Upper lobe of right lung (tissue), 1 donor: ENCODE results near the gene LRRC19. TPM values are rescaled to one million over a fixed set of nuclear protein-coding genes. Genes with fewer than 3 reads are reported as not detected.

ENCODE experiments used
- ATAC-seq: fragments of 200-7000 bp; cut with Tn5 transposase; one replicate; pipeline ENCODE4 v1.9.1; 2020; ENCODE audit warnings: mild to moderate bottlenecking, moderate library complexity
- DNase-seq: peaks from one replicate; pipeline ENCODE4 v3.0.0-alpha.2; 2020
- H3K27ac ChIP-seq: fragments of 200-600 bp; one replicate; pipeline ENCODE4 v1.8.0; 2022
- H3K27me3 ChIP-seq: fragments of 200-600 bp; one replicate; pipeline ENCODE4 v1.8.0; 2022; ENCODE audit warnings: mild to moderate bottlenecking
- H3K36me3 ChIP-seq: fragments of 200-600 bp; one replicate; pipeline ENCODE4 v1.8.0; 2022
- H3K4me1 ChIP-seq: fragments of 200-600 bp; one replicate; pipeline ENCODE4 v1.8.0; 2022
- H3K4me3 ChIP-seq: fragments of 200-600 bp; one replicate; pipeline ENCODE4 v1.8.0; 2022; ENCODE audit warnings: mild to moderate bottlenecking
- H3K9me3 ChIP-seq: fragments of 200-600 bp; one replicate; pipeline ENCODE4 v1.8.0; 2022
- CTCF ChIP-seq: fragments of 200-600 bp; IDR thresholded peaks from one replicate; pipeline ENCODE4 v1.8.0; 2022; ENCODE audit warnings: antibody characterized with exemption
- intact Hi-C: fragments of 100-400 bp; cut with DNase I; formaldehyde crosslinking; loops from one replicate; pipeline ENCODE4 v1.11.0; 2022
- total RNA-seq: library from RNA; stranded (reverse); fragmentation: NEBNext Ultra II Directional; extraction: Animal tissue kit (Norgen Biotek cat#: 25700); gene quantifications from one replicate; pipeline ENCODE4 v1.2.1, GENCODE V29; 2021
- donor health status: DM: no; HTN: yes; CAD: no; lungs with severe emphysema.

Gene LRRC19
- total RNA-seq, 1 donor from 2014 or later = 0.64 TPM

GRCh38 chr9:26975728-26976707 is 29.5 kb downstream of the LRRC19 start:
- intact Hi-C loops = no loop called here
- peak; percentile 64 for ATAC-seq
- Histone ChIP-seq H3K36me3 (peaks cover 9% of the 10 kb centered on the region), H3K4me1 (no peaks in the 10 kb centered on the region), H3K4me3 (no peak overlapping the region), H3K27ac (no peak overlapping the region), H3K9me3 (no peaks in the 10 kb centered on the region), H3K27me3 (no peaks in the 10 kb centered on the region)
- DNase-seq = no peak
- peak; percentile 53 for TF ChIP-seq CTCF

- DNase-seq = no peak
- Histone ChIP-seq H3K4me3 (no peak overlapping the region), H3K36me3 (peaks cover 8% of the 10 kb centered on the region), H3K27me3 (no peaks in the 10 kb centered on the region), H3K4me1 (no peaks in the 10 kb centered on the region), H3K27ac (no peak overlapping the region), H3K9me3 (no peaks in the 10 kb centered on the region)
- TF ChIP-seq CTCF = no peak
- ATAC-seq = no peak
- intact Hi-C loops = no loop called here
Measured at GRCh38 chr9:26974927-26975326, 30.5 kb downstream of the LRRC19 start.

GRCh38 chr9:26973989-26974388 is 31.5 kb downstream of the LRRC19 start:
- no peak for TF ChIP-seq CTCF
- no peaks in the 10 kb centered on the region for H3K27me3 ChIP-seq
- H3K36me3 ChIP-seq = no peaks in the 10 kb centered on the region
- no peak overlapping the region for H3K4me3 ChIP-seq
- no peak overlapping the region for H3K27ac ChIP-seq
- intact Hi-C loops = no loop called here
- ATAC-seq (no peak), DNase-seq (no peak)
- no peaks in the 10 kb centered on the region for H3K4me1 ChIP-seq
- no peaks in the 10 kb centered on the region for H3K9me3 ChIP-seq

- intact Hi-C loops = no loop called here
- TF ChIP-seq CTCF = no peak
- Histone ChIP-seq H3K27me3 (no peaks in the 10 kb centered on the region), H3K9me3 (no peaks in the 10 kb centered on the region), H3K4me1 (no peaks in the 10 kb centered on the region), H3K4me3 (no peak overlapping the region), H3K27ac (no peak overlapping the region), H3K36me3 (no peaks in the 10 kb centered on the region)
- DNase-seq (no peak), ATAC-seq (no peak)
Measured at GRCh38 chr9:26971721-26972120, 33.8 kb downstream of the LRRC19 start.

- Histone ChIP-seq H3K36me3 (no peaks in the 10 kb centered on the region), H3K4me3 (peak overlapping the region; percentile 55), H3K4me1 (peaks cover 9% of the 10 kb centered on the region), H3K9me3 (no peaks in the 10 kb centered on the region), H3K27ac (peak overlapping the region; percentile 88), H3K27me3 (no peaks in the 10 kb centered on the region)
- intact Hi-C loops = no loop called here
- no peak for ATAC-seq
- no peak for DNase-seq
- no peak for TF ChIP-seq CTCF
Measured at GRCh38 chr9:26956860-26957233, 48.6 kb downstream of the LRRC19 start.
